DOHH2 (cell line): ENCODE results near the gene OR8D1.

ENCODE experiments used
- H3F3A ChIP-seq: fragments of 200-600 bp; sonication (generic), shearing (Covaris generic); 2 replicates; pipeline ENCODE4 v1.6.0; 2016; ENCODE audit warnings: antibody characterized with exemption, mild to moderate bottlenecking; ENCODE audit not compliant: control insufficient read depth, insufficient read depth
- H3K27ac ChIP-seq: fragments of 200-600 bp; sonication (generic); 2 replicates; pipeline ENCODE4 v1.5.1; 2014; ENCODE audit warnings: low read depth, mild to moderate bottlenecking, low read length, moderate library complexity
- H3K27me3 ChIP-seq: fragments of 200-600 bp; sonication (generic); 2 replicates; pipeline ENCODE4 v1.6.1; 2014; ENCODE audit warnings: mild to moderate bottlenecking, low read length, mixed read lengths; ENCODE audit not compliant: control insufficient read depth
- H3K36me3 ChIP-seq: fragments of 200-600 bp; sonication (generic); 2 replicates; pipeline ENCODE4 v1.6.1; 2014; ENCODE audit warnings: mild to moderate bottlenecking, low read length, moderate library complexity, mixed read lengths; ENCODE audit not compliant: control insufficient read depth
- H3K4me1 ChIP-seq: fragments of 200-600 bp; sonication (generic); 2 replicates; pipeline ENCODE4 v1.6.1; 2014; ENCODE audit warnings: mild to moderate bottlenecking, low read length, mixed read lengths; ENCODE audit not compliant: control insufficient read depth
- H3K4me2 ChIP-seq: fragments of 200-600 bp; sonication (generic); 2 replicates; pipeline ENCODE4 v1.6.0; 2014; ENCODE audit warnings: mild to moderate bottlenecking, low read length, moderate library complexity
- H3K4me3 ChIP-seq: fragments of 200-600 bp; sonication (generic); 2 replicates; pipeline ENCODE4 v1.5.1; 2014; ENCODE audit warnings: mild to moderate bottlenecking, low read length, mixed read lengths
- H3K79me2 ChIP-seq: fragments of 200-600 bp; sonication (generic); 2 replicates; pipeline ENCODE4 v1.6.1; 2014; ENCODE audit warnings: mild to moderate bottlenecking, low read length, mixed read lengths; ENCODE audit not compliant: control insufficient read depth
- H3K9me2 ChIP-seq: fragments of 200-600 bp; sonication (generic); replicated peaks from 2 replicates; pipeline ENCODE4 v1.6.1; 2014; ENCODE audit warnings: mild to moderate bottlenecking, low read length, mixed read lengths; ENCODE audit not compliant: control insufficient read depth
- H3K9me3 ChIP-seq: fragments of 200-600 bp; sonication (generic); 2 replicates; pipeline ENCODE4 v1.6.1; 2014; ENCODE audit warnings: antibody characterized with exemption, low read length, mixed read lengths; ENCODE audit not compliant: control insufficient read depth, insufficient read depth
- H4K20me1 ChIP-seq: fragments of 200-600 bp; sonication (generic); 2 replicates; pipeline ENCODE4 v1.6.0; 2014; ENCODE audit warnings: low read depth, mild to moderate bottlenecking, antibody characterized with exemption, low read length, moderate library complexity; ENCODE audit not compliant: control insufficient read depth, insufficient read depth
- EZH2phosphoT487 ChIP-seq: fragments of 200-600 bp; sonication (generic); IDR thresholded peaks from 2 replicates; pipeline ENCODE4 v1.6.1; 2017; ENCODE audit warnings: borderline replicate concordance, mild to moderate bottlenecking, antibody characterized with exemption, low read length, moderate library complexity, mixed read lengths
- TF ChIP-seq, protein P1 (sequence below): fragments of 200-600 bp; sonication (generic); IDR thresholded peaks from one replicate; pipeline ENCODE4 v1.5.1; 2014; ENCODE audit warnings: antibody characterized with exemption, mild to moderate bottlenecking, low read depth, low read length; ENCODE audit not compliant: poor library complexity, severe bottlenecking

OR8D1 gene

DNA sequence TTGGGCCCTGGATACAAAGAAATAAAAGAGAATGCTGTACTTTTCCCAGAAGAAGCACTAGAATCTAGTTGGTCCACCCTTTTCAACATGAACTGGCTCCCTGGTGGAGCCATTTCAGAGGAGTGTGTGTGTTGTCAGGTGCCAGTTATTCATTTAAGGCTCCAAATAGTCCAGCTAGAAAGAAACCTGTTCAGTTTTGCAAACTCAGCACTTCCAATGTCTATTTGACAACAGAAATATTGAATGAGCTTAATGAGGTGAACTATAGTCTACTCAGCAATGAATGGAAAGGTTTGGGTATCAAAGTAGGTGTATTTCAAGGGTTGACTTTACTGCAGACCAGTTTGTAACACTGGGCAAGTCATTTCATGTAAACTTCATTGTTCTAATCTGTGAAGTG lies 2.1 kb downstream of the OR8D1 start:
- no peaks in the 10 kb centered on the region for H3F3A ChIP-seq
- no peaks in the 10 kb centered on the region for H3K4me1 ChIP-seq
- H4K20me1 ChIP-seq, result no peaks in the 10 kb centered on the region
- no peaks in the 10 kb centered on the region for H3K79me2 ChIP-seq
- no peaks in the 10 kb centered on the region for H3K9me3 ChIP-seq
- H3K4me3 ChIP-seq, result no peak overlapping the region
- H3K9me2 ChIP-seq, result no peaks in the 10 kb centered on the region
- no peak for TF ChIP-seq EZH2phosphoT487
- H3K27me3 ChIP-seq, result peaks cover 6% of the 10 kb centered on the region; the same call in 1 of the 2 replicates
- H3K27ac ChIP-seq, result no peak overlapping the region
- H3K4me2 ChIP-seq, result no peak overlapping the region
- H3K36me3 ChIP-seq, result no peaks in the 10 kb centered on the region

DNA sequence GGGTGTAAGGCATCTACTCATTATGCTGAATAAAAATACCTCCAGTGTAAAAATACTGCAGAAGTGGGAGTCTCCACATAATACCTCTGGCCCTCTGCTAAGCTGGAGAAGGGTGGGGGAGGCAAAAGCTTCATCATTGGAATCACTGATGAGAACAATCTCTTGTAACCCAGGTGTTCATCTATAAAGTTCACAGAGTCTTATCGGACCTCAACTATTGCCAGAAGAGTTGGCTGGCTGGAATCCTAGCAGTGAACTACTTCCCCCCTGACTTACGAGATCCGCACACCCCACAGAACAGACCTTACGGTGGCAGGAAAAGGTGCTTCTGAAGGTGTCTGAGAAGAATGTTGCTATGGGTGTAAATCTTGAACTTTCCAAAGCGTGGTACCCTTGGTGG lies 2.5 kb downstream of the OR8D1 start:
- TF ChIP-seq, protein P1, sequence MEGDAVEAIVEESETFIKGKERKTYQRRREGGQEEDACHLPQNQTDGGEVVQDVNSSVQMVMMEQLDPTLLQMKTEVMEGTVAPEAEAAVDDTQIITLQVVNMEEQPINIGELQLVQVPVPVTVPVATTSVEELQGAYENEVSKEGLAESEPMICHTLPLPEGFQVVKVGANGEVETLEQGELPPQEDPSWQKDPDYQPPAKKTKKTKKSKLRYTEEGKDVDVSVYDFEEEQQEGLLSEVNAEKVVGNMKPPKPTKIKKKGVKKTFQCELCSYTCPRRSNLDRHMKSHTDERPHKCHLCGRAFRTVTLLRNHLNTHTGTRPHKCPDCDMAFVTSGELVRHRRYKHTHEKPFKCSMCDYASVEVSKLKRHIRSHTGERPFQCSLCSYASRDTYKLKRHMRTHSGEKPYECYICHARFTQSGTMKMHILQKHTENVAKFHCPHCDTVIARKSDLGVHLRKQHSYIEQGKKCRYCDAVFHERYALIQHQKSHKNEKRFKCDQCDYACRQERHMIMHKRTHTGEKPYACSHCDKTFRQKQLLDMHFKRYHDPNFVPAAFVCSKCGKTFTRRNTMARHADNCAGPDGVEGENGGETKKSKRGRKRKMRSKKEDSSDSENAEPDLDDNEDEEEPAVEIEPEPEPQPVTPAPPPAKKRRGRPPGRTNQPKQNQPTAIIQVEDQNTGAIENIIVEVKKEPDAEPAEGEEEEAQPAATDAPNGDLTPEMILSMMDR, result no peak
- no peak for TF ChIP-seq EZH2phosphoT487
- H3K4me2 ChIP-seq, result no peak overlapping the region
- H3K9me3 ChIP-seq, result no peaks in the 10 kb centered on the region
- no peak overlapping the region for H3K27ac ChIP-seq
- no peaks in the 10 kb centered on the region for H3F3A ChIP-seq
- no peaks in the 10 kb centered on the region for H4K20me1 ChIP-seq
- no peak overlapping the region for H3K4me3 ChIP-seq
- H3K9me2 ChIP-seq, result no peaks in the 10 kb centered on the region
- H3K27me3 ChIP-seq, result peaks cover 8% of the 10 kb centered on the region; the same call in 1 of the 2 replicates
- no peaks in the 10 kb centered on the region for H3K4me1 ChIP-seq
- H3K79me2 ChIP-seq, result no peaks in the 10 kb centered on the region
- no peaks in the 10 kb centered on the region for H3K36me3 ChIP-seq

DNA sequence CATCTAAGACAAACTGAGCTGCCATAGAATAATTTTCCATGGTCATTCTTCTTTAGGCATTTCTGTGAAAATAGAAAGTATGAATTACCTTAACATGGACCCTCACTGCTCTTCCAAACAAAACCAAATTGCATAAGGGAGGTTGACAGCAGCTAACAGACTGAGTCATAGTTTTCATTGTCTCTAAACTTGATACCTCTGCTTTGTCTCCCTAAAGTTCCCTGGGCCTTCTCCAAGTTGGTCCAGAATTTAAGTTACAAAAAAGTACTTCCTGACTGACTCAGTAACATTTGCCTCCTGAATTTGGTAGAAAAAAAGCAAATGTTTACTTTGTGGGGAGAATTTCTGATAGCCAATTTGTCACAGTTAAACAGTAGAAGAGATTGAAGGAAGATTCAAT lies 3.0 kb downstream of the OR8D1 start:
- Histone ChIP-seq H3K27me3 (peaks cover 8% of the 10 kb centered on the region; the same call in 1 of the 2 replicates), H3K36me3 (no peaks in the 10 kb centered on the region), H4K20me1 (no peaks in the 10 kb centered on the region), H3K79me2 (no peaks in the 10 kb centered on the region), H3F3A (no peaks in the 10 kb centered on the region), H3K9me3 (no peaks in the 10 kb centered on the region), H3K4me1 (no peaks in the 10 kb centered on the region), H3K9me2 (no peaks in the 10 kb centered on the region), H3K4me2 (no peak overlapping the region), H3K27ac (no peak overlapping the region), H3K4me3 (no peak overlapping the region)
- TF ChIP-seq, protein P1, result no peak
- no peak for TF ChIP-seq EZH2phosphoT487

DNA sequence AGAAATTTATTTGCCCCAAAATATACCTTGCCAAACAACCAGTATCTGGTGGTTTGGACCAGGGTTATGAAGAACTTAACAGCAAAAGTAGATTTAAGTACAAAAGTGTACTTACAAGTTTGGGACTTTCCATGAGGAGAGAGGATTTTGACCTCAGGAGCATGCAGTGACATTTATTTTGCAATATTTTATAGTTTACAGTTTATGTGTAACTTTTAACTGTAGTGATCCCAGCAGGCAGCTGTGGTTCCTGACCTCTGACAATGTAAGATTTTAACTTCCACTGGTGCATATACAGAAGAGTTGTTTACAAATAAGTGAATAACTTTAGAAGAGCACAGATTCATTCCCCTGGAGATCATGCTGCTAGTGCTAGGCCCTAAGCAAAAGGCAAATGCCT lies 6.7 kb downstream of the OR8D1 start:
- H3K79me2 ChIP-seq, result no peaks in the 10 kb centered on the region
- no peak for TF ChIP-seq EZH2phosphoT487
- TF ChIP-seq, protein P1, result no peak
- H3K9me3 ChIP-seq, result no peaks in the 10 kb centered on the region
- H3K27me3 ChIP-seq, result peaks cover 8% of the 10 kb centered on the region; the same call in 1 of the 2 replicates
- no peaks in the 10 kb centered on the region for H4K20me1 ChIP-seq
- no peaks in the 10 kb centered on the region for H3K4me1 ChIP-seq
- no peaks in the 10 kb centered on the region for H3K36me3 ChIP-seq
- H3K9me2 ChIP-seq, result no peaks in the 10 kb centered on the region
- no peak overlapping the region for H3K27ac ChIP-seq
- H3K4me3 ChIP-seq, result no peak overlapping the region
- H3F3A ChIP-seq, result no peaks in the 10 kb centered on the region
- H3K4me2 ChIP-seq, result no peak overlapping the region
